ENCODE results near the gene CHAT. TPM values are rescaled to one million over a fixed set of nuclear protein-coding genes. Genes with fewer than 3 reads are reported as not detected.

CHAT gene
- total and polyA plus RNA-seq, 3 donors from 2014 or later: 0.75 to 1.7 (median 0.93) TPM

DNA sequence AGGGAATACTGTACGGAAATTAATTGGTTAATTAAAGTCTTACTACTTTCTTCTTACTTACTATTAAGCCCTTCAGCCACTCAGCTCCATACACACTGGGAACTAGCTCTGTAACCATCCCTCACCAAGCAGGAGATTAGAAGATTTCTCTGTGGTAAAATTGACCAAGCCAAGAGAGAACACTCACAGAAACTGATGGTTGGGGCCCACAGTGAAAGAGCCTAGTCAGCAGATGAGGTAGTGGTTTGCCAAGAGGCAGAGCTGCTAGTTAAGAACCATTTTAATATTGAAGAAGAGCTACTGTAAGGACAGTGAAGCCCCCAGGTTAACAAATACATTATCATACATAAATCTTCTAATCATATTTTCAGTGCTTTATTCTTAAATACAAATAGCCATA lies 43.8 kb downstream of the CHAT start:
- Histone ChIP-seq H3K27ac (no peak overlapping the region), H3K4me3 (no peak overlapping the region), H3K9me3 (no peaks in the 10 kb centered on the region), H3K4me1 (no peaks in the 10 kb centered on the region), H3K27me3 (no peaks in the 10 kb centered on the region), H3K36me3 (ENCODE audit: low read depth, missing control alignments) (no peaks in the 10 kb centered on the region)
- WGBS, 2 donors: 77 to 90% methylated on average over 1 of the region's 1 CpG
- no peak for DNase-seq
- intact Hi-C loops (cut with DNase I; ENCODE audit: low total_unique reads): no loop called here
- no peak for TF ChIP-seq POLR2A (IDR thresholded peaks at IDR 0.05)
- TF ChIP-seq CTCF (IDR thresholded peaks at IDR 0.05): no peak

DNA sequence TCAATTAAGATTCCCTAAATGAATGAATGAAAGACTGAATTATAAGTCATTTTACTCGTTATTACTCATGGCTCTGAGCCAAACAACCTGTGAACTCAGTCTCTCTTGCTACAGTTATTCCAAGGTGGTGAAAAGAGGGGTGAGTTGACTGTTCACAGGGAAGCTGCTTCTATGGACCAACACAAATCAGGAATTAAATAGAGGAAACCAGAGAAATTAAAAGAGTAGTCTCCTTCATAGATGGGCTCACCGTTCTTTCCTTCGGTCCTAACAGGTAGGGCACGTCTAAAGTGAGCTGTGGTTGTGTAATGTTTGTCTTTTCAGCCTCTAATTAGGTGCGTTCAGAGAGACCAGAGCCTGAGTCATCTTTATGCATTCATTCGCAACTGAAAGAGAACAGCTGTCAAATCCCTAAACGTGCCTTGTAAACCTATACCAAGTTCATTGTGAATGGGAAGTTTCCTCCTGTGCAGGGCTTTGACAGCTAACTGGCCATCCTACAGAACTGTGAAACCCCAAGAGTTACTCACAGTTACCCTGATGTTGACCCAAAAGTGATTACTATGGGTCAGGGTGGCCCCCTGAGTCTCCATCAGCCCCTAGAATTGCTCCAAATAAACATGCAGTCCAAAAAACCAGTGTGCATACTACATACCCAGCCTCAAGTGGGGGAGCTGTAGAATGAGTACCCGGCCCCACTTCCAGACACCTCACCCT lies 47.5 kb downstream of the CHAT start:
- no peaks in the 10 kb centered on the region for H3K36me3 ChIP-seq (ENCODE audit: low read depth, missing control alignments)
- intact Hi-C loops (cut with DNase I; ENCODE audit: low total_unique reads): no loop called here
- no peaks in the 10 kb centered on the region for H3K27me3 ChIP-seq
- DNase-seq: no peak
- no peaks in the 10 kb centered on the region for H3K9me3 ChIP-seq
- no peaks in the 10 kb centered on the region for H3K4me1 ChIP-seq
- no peak overlapping the region for H3K27ac ChIP-seq
- no peak for TF ChIP-seq CTCF (IDR thresholded peaks at IDR 0.05)
- whole genome bisulfite sequencing, 2 donors: 63 to 65% methylated on average over 8 of the region's 8 CpGs
- no peak overlapping the region for H3K4me3 ChIP-seq

- H3K4me3 ChIP-seq: no peak overlapping the region
- no peak overlapping the region for H3K27ac ChIP-seq
- no peaks in the 10 kb centered on the region for H3K9me3 ChIP-seq
- H3K4me1 ChIP-seq: no peaks in the 10 kb centered on the region
- 90% methylated on average over 8 to 15 of the region's 15 CpGs for WGBS, 2 donors
- no peaks in the 10 kb centered on the region for H3K36me3 ChIP-seq (ENCODE audit: low read depth, missing control alignments)
- no peak for TF ChIP-seq POLR2A (IDR thresholded peaks at IDR 0.05)
- no peak for TF ChIP-seq CTCF (IDR thresholded peaks at IDR 0.05)
- no peaks in the 10 kb centered on the region for H3K27me3 ChIP-seq
- intact Hi-C loops (cut with DNase I; ENCODE audit: low total_unique reads): no loop called here
- no peak for DNase-seq
Measured at GRCh38 chr10:49662169-49662830, 48.5 kb downstream of the CHAT start.

GRCh38 chr10:49663596-49663995 lies 49.8 kb downstream of the CHAT start:
- Histone ChIP-seq H3K4me3 (no peak overlapping the region), H3K9me3 (no peaks in the 10 kb centered on the region), H3K27me3 (no peaks in the 10 kb centered on the region), H3K27ac (no peak overlapping the region), H3K4me1 (no peaks in the 10 kb centered on the region), H3K36me3 (ENCODE audit: low read depth, missing control alignments) (no peaks in the 10 kb centered on the region)
- intact Hi-C loops (cut with DNase I; ENCODE audit: low total_unique reads): no loop called here
- DNase-seq: no peak
- TF ChIP-seq CTCF (IDR thresholded peaks at IDR 0.05) (no peak), POLR2A (IDR thresholded peaks at IDR 0.05) (no peak)
- 71% methylated on average over 6 of the region's 6 CpGs for WGBS, 2 donors
